AG08396 (cell line): ENCODE results near the gene IFI16.

Experiments
- DNase-seq: peaks from one replicate; pipeline ENCODE4 v3.0.0; 2012; ENCODE audit warnings: low spot score, mixed read lengths

Gene IFI16

GRCh38 chr1:159065106-159065505 lies 55.4 kb downstream of the IFI16 start:
- DNase-seq, result no peak

DNA sequence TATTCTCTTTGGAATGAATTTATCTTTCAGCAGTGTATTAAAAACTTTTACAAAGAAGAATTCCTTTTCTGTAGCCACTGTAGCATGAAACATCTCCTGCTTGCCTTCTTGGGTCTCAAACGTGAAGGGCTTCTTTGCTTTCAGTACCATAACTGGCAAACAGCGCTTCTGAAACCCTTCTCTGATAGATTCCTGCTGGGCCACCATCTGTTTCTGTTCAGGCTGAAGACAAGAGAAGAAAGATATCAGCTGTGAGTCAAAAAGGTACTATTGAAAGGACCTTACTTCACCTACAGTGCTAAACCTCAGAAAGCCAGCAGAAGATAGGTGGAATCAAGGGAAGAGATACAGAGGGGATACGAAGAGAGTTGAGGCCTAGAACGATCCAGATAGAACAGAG lies 56.4 kb downstream of the IFI16 start:
- DNase-seq, result no peak

DNA sequence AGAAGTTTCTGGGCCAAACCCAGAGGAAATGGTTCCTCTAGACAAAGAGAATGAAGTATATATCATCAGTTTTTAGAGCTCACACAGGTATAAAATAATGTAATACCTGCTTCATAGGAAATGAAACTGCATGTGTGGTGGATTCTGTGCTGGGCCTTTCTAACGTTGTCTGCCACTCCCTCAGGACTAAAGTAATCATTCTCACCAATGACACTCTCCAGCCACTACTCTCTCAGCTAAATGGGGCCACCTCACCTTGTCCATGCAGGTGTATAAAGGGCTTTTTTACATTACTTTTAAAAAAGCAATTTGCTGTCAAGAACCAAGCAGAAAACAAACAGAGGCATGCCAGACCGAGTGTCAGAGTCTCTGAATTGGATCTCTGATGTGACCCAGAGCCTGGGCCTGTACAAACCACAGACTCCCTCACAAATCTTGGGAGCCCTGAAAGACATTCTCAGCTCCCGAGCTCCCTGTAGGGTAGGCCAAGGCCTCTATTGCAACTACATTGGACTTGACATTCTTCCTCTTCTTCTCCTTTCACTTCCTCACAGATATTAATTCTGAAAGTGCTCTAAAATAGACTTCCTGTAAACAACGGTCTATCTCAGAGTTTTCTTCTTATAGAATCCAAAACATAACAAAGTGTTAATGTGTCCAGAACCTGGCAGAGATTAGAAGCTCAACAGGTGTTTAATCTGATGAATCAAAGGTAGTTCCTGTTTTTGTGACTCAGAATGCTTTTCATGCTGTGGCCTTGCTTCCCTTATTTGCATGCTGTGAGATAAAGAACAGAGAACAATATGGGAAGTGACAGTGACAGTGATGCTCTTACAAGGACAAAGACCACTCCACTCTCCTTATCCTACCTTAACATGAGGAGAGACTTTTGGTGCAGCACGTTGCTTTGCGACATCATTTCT lies 58.3 kb downstream of the IFI16 start:
- no peak for DNase-seq

DNA sequence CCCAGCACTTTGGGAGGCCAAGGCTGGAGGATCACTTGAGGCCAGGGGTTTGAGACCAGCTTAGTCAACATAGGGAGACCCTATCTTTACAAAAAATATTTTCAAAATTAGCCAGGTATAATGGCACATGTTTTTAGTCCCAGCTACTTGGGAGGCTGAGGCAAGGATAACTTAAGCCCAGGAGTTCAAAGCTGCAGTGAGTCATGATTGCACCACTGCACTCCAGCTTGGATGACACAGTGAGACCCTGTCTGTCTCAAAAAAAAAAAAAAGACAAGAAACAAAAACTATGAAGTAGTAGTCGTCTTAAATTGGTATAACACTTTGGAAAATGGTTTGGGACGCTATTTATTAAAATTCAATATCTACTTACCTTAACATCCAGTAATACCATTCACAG lies 59.2 kb downstream of the IFI16 start:
- no peak for DNase-seq

- DNase-seq, result peak; percentile 60
Measured at GRCh38 chr1:159071970-159072582, 62.4 kb downstream of the IFI16 start.

DNA sequence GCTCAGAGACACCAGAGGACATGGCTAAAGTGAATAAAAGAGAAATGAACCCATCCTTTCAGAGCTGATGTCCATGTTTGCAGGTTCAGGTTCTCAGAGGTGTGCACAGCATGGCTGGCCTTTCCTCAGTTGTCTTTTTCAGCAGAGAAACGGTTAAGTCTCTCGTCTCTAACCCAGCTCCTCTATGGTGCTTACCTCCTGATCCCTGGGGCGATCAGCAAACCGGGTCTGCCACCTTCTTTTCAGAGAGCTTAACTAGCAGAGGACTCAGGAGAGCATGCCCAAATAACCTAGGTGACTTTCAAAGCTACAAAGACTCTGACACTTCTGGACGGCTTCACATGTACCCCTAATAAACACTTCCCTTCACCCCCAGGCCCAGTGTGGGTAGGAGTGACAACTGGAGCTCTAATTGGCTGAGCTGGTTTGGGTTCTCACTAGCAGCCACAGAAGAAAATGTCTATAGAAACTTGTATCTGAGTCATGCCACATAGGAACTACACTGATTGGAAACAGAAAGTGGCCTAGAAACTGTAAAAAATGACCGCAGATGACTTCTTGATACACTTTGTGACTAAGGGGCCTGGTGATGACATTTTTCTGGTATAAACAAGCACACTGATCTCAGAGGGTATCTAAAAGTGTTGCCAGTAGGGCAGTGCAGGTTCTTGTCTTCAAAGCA lies 66.9 kb downstream of the IFI16 start, which contains the start of gene AIM2:
Gene AIM2, minus strand, starts transcription at position 329 of the 682 bp plus-strand sequence. CDS start 3,267 bp downstream, outside the sequence.
- DNase-seq, result no peak

- DNase-seq, result no peak
Measured at GRCh38 chr1:159077120-159077961, 67.6 kb downstream of the IFI16 start.

GRCh38 chr1:159079525-159079924 lies 69.8 kb downstream of the IFI16 start:
- DNase-seq, result no peak

- DNase-seq, result no peak
Measured at GRCh38 chr1:159081626-159082025, 71.9 kb downstream of the IFI16 start.

DNA sequence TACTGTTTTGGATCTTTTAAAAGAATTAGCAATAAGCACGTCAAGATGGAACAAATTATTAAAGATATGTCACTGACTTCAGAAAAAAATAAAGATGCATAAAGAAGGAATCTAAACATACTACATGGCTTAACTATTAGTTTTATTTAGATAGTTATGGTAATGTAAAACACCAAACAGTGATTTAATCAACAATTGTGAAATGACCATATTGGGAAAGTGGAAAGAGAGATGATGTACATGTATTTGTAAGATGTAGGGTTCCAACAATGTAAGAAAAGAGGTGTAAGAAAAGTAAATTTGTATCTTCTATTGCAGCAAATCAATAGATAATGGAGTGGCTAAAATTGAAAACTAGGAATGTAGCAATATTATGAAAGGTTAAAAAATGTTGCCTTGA lies 73.3 kb downstream of the IFI16 start:
- no peak for DNase-seq

DNA sequence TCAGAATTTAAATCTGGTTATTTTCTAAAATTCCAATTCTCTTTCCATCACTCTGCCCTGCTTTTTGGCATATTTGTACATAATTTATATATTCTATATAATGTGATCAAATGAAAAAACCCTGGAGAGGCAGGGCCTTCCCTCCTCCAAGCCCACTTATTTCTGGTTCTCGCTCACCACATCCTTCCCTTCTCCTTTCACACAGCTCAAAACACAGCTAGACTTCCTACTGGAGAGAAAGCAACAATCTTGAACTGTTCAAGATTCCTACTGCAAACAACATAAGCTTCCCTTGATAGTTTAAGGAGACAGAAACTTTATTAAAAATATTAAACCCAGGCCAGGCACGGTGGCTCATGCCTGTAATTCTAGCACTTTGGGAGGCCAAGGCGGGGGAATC lies 74.4 kb downstream of the IFI16 start:
- no peak for DNase-seq

DNA sequence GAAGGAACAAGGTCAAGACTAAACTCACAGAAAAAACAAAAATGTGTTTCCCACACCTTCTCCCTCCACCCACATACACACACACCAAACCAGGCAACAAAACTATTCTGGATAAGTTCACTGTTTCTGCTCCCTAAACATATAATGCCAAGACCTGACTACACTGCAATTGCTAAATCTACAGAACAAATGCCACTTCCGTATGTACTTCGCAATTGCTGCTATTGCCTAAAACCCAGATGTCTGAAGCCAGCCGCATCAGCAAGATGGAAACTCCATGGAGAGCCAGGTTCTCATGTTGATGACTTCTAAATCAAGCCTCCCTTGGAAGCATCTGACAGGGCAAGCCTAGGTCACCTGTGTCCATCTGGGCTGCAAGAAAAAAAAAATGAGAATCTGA lies 75.2 kb downstream of the IFI16 start:
- DNase-seq, result no peak

DNA sequence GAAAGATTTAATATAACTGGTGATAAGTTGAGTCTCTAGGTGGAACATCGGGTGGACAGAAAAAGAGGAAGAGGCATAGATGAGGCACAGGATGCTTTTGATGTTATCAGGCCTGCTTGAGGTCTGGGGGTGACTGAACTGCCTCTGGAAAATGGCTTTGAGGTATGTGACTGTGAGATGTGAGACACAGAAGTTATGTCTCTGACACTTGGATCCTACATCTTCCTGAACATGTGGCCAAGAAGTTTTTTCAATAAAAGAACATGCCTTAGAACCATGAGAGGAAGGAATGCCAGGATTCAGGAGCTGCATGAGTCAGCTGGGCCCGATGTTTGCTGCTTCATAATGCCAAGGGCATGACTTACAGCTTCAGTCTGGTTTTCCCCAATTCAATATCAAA lies 78.3 kb downstream of the IFI16 start:
- DNase-seq, result peak; percentile 51

DNA sequence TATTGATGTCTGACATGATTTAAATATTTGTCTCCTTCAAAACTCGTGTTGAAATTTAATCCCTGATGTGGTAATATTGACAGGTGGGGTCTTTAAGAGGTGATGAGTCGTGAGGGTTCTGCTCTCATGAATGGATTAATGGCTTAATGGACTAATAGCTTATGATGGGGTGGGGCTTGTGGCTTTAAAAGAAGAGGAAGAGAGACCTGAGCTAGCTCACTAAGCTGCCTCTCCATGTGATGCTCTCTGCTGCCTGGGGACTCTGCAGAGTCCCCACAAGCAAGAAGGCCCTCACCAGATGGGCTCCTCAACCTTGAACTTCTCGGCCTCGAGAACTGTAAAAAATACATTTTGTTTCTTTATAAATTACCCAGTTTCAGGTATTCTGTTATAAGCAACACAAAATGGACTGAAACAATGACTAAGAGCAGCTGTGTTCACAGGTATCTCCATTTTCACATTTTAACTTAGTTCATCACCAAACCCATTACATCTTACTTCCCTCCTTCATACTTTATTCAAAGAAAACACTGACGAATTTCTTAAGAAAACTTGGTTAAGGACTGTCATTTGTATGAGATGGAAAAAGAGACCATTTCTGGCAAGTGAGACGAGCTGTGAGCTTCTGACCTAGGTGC lies 79.0 kb downstream of the IFI16 start:
- no peak for DNase-seq

GRCh38 chr1:159089184-159089791 lies 79.6 kb downstream of the IFI16 start:
- DNase-seq, result no peak

GRCh38 chr1:159090286-159091179 lies 80.8 kb downstream of the IFI16 start:
- no peak for DNase-seq

DNA sequence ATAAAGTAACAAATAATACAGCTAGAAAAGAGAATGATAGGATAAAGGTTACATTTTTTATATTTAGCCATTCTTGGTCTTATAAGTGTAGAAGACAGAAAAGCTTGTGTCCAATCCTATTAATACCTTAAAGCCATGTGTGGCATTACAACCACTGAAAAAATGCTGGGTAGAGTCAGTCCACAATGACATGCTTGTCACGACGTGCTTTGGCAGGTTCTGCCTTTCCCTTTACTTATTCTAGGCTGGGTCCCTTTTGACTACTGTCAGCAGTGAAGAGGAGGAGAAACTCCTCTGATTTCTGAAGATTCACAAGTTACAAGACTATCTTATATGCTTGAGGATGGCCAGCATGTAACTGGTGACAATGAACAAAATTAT lies 81.5 kb downstream of the IFI16 start:
- DNase-seq, result no peak

DNA sequence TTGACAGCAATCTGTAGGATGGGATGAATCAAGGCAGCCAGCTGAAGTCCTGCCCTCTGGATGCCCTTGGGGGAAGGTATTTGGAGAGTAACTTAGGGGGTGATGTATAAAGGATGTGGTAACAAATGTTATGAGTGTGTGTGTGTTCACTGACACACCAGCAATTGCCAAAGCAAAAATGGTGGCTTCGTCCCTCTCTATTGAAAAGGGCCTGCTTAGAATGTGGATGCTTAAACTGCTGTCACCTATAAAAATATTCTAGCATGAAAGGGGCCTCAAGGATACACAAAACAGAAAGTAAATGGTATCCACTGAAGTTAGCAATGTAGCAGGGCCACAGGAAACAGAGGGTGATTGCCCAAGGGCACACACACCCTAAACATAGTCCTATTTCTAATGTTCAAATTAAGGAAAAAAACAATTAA lies 81.9 kb downstream of the IFI16 start:
- DNase-seq, result no peak

DNA sequence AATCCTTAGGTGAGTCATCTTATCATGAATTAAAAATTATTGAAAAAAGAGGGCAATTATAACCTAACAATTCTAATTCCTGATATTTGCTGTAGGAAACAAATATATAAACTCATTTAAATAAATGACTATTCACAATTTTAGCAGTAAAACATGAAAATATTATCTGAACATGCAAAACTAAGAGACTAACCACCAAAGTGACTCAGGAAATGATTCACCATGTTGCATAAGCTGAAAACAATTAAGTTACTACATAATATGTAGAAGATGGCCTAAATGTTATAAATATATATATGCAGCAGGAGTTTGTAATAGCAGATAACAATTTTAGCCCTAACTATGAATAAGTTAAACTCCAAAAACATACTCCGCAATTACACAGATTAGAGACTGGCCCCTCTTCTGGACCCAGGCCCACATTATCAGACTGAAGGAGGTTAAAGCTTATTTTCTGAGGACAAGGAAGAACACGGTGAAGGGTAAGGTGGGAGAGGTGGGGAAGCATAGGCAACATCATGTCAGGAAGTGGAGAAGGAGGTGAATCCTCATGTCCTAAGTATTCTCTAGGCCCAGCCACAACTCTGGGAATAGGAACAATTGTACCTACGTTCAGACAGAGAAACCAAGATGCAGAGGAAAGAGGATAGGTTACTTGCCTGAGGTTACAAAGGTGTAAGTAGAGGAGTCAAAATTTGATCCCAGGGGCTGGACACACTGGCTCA lies 82.5 kb downstream of the IFI16 start:
- DNase-seq, result peak; percentile 20
